C4-2B (cell line): ENCODE data around the gene CTSD.

Source experiments
- H3K27ac ChIP-seq: fragments of 450-650 bp; 2 replicates; pipeline ENCODE4 v1.5.1; 2017
- ZFX ChIP-seq: fragments of 450-650 bp; IDR thresholded peaks from 2 replicates; pipeline ENCODE4 v1.6.1; 2017
- TF ChIP-seq, protein P1 (sequence below): fragments of 450-650 bp; conservative IDR thresholded peaks from 2 replicates; pipeline ENCODE4 v1.5.1; 2017; ENCODE audit warnings: mild to moderate bottlenecking

Gene CTSD

DNA sequence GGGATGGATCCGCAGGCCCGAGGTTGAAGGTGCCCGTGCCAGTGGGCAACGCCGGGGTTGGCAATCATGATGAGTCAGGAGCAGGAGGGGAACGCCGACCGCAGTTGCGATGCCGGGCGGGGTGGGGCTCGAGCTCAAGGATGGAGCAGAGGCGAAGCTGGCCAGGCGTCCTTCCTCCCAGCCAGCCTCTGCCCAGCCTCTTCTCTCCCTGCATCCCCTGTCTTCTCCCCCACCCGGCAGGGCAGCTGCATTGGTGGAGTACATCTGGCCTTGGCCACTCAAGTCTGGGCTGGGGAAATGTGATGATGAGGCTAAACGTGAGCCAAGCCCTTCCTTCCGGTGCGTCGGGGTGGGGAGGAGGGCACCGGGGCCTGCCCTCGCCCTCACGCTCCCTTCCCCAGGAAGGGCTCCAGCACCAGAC lies 17.2 kb downstream of the CTSD start:
- TF ChIP-seq, protein P1, sequence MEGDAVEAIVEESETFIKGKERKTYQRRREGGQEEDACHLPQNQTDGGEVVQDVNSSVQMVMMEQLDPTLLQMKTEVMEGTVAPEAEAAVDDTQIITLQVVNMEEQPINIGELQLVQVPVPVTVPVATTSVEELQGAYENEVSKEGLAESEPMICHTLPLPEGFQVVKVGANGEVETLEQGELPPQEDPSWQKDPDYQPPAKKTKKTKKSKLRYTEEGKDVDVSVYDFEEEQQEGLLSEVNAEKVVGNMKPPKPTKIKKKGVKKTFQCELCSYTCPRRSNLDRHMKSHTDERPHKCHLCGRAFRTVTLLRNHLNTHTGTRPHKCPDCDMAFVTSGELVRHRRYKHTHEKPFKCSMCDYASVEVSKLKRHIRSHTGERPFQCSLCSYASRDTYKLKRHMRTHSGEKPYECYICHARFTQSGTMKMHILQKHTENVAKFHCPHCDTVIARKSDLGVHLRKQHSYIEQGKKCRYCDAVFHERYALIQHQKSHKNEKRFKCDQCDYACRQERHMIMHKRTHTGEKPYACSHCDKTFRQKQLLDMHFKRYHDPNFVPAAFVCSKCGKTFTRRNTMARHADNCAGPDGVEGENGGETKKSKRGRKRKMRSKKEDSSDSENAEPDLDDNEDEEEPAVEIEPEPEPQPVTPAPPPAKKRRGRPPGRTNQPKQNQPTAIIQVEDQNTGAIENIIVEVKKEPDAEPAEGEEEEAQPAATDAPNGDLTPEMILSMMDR = no peak
- no peak for TF ChIP-seq ZFX
- H3K27ac ChIP-seq = no peak overlapping the region

DNA sequence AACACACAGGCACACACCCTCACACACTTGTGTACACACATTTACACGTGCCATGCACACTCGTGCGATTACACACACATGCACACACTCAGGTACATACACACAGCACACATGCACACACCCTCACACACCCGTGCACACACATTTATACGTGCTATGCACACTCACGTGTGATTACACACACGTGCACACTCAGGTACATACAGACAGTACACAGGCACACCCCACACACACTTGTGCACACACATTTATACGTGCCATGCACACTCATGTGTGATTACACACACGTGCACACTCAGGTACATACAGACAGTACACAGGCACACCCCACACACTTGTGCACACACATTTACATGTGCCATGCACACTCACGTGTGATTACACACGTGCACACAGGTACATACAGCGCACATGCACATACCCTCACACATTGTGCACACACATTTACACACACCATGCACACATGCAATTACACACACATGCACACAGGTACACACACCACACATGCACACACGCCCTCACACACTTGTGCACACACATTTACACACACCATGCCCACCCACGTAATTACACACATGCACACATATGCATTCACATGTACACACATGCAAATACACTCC lies 17.9 kb downstream of the CTSD start:
- TF ChIP-seq, protein P1 = no peak
- TF ChIP-seq ZFX = no peak
- no peak overlapping the region for H3K27ac ChIP-seq

DNA sequence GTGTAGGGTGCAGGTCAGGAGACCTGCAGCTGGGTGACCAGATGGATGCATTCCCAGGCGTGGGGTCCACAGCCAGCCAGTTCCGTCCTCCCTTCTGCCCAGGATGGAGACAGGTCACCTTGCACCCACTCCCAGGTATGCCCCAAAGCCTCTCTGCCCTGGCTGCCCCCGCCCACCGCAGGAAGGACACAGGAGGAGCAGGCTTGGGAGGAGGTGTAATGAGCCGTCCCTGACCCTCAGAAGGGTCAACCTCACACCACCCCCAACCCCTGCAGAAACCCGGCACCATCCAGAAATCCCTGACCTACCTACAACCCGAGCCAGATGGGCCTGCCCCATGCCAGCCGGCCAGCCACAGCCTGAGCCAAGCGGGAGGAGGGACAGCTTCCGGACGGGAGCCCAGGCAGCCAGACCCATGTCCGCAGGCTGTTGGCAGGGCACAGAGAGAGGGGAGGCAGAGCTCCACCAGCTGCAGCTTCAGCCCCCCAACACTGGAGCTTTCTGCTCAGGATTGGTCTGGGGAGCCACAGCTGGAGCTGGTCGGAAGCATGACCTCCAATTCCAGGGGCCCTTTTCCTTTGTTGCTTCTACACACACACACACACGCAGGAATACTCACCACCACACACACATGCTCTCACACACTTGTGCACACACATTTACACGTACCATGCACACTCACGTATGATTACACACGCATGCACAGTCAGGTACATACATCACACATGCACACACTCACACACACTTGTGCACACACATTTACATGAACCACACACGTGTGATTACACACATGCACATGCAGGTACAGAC lies 18.6 kb downstream of the CTSD start:
- H3K27ac ChIP-seq = no peak overlapping the region
- no peak for TF ChIP-seq ZFX
- TF ChIP-seq, protein P1 = no peak

DNA sequence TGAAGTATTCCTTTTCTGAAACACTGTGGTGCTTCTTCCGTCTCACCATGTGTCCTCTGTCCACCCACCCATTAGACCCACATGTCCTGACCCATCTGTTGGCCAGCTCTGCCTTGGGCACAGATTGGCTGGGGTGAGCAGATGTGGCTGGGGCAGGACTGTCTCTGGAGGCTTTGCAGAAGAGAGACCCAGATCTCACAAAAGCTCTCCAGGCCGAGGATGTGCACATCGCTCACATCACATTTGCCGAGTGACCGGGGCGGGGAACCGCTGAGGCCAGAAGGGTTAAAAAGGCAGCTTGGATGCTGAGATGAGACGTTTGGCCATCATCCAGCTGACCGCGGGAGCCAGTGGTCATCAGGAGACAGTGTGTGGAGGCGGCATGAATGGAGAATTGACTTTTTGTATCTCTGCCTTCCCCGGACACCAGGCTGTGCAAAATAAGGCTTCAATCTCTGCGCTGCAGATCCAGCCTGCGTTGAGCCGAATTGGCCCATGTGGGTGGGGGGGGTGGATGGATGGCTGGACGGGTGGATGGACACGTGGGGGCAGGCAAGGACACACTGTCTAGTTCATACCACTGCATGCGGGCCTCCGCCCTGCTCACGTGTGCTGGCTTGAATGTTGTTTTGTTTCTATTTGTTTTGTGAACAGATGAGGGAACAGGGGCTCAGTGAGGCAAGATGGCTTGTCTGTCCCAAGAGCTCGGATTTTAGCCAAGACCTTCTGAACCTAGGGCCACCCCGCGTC lies 19.4 kb downstream of the CTSD start:
- no peak overlapping the region for H3K27ac ChIP-seq
- TF ChIP-seq, protein P1 = no peak
- TF ChIP-seq ZFX = no peak

DNA sequence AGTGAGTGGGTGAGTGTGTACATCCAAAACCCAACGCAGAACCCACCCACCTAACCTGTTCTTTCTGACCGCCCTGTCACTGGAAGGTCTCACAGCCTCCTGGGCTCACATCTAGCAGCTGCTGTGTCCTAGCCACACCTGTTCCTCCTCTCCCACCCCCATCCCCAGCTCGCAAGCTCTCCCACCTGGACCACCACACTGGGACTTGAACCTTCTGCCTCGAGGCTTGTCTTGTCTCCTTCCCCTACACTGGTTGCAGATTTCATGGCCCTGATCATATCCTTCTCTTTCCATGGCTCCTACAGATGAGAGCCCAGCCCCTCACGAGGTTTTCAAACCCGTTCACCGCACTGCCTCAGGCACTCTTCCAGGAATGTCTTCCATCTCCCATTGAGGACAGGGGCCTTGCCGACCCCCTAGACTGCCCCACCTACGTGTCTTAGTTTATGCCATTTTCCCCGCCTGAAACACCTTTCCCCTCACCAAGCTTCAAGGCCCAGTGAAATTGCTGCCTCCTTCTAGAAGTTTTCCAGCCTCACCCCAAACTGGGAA lies 20.1 kb downstream of the CTSD start:
- TF ChIP-seq ZFX = no peak
- TF ChIP-seq, protein P1 = no peak
- H3K27ac ChIP-seq = no peak overlapping the region

DNA sequence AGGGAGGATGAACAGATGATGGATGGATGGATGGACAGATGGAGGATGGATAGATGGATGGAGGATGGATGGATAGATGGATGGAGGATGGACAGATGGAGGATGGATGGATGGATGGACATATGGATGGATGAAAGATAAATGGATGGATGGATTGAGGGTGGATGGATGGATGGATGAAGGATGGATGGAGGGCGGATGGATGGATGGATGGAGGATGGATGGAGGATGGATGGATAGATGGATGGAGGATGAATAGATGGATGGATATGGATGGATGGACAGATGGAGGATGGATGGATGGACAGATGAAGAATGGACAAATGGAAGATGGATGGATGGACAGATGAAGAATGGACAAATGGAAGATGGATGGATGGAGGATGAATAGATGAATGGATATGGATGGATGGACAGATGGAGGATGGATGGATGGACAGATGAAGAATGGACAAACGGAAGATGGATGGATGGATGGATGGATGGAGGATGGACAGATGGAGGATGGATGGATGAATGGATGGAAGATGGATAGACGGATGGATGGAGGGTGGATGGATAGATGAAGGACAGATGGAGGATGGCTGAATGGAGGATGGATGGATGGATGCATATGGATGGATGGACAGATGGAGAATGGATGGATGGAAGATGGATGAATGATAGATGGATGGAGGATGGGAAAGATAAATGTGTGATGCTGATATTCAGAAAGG lies 20.7 kb downstream of the CTSD start:
- TF ChIP-seq, protein P1 = no peak
- TF ChIP-seq ZFX = no peak
- no peak overlapping the region for H3K27ac ChIP-seq
